Activated naive CD4-positive, alpha-beta T cell treated with anti-CD3 and anti-CD28 coated beads, Interleukin-2, amount 50 U/mL, for 24 hours (primary cell): Measurements from ENCODE around the gene CCNJL.

Experiments
- H3K27ac Mint-ChIP-seq: one replicate; pipeline ENCODE4 v1.8.0; 2021; ENCODE audit warnings: mild to moderate bottlenecking, mixed read lengths
- H3K27me3 Mint-ChIP-seq: one replicate; pipeline ENCODE4 v1.8.0; 2021; ENCODE audit warnings: mixed read lengths
- H3K36me3 Mint-ChIP-seq: one replicate; pipeline ENCODE4 v1.8.0; 2021; ENCODE audit warnings: mixed read lengths
- H3K4me1 Mint-ChIP-seq: one replicate; pipeline ENCODE4 v1.8.0; 2021; ENCODE audit warnings: mixed read lengths
- H3K4me3 Mint-ChIP-seq: one replicate; pipeline ENCODE4 v1.8.0; 2021; ENCODE audit warnings: mild to moderate bottlenecking, mixed read lengths
- H3K9me3 Mint-ChIP-seq: one replicate; pipeline ENCODE4 v1.8.0; 2021; ENCODE audit warnings: mixed read lengths

CCNJL gene

DNA sequence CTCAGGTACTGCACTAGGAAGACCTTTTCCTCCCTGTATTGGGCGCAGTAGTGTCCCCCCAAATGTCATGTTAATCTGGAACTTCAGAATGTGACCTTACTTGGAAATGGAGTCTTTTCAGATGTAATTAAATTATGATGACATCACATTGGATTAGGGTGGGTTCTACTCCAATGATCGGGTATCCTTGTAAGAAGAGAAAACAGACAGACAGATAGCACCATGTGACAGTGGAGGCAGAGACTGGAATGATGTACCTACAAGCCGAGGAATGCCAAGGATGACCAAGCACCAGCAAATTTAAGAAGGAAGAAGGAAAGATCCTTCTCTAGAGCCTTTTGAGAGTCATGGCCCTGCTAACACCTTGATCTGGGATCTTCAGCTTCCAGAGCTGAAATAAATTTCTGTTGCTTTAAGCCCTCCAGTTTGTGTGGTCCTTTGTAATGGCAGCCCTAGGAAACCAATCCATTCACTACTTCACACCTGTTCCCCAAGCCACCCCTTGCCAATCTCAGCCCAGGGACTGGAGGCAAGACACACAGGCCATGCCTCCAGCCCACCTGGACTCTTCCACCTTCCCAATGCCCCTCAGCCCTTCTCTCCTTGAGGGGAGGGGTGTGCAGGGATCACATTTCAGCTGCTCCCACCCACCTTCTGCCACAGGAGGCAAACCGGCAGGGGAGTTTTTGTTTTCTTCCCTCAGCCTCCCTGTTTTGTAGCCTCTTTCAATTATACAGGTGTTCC, 1.6 kb downstream of the CCNJL start:
- peaks cover 33% of the 10 kb centered on the region for H3K27me3 Mint-ChIP-seq
- no peaks in the 10 kb centered on the region for H3K9me3 Mint-ChIP-seq
- no peaks in the 10 kb centered on the region for H3K36me3 Mint-ChIP-seq
- no peak overlapping the region for H3K4me3 Mint-ChIP-seq
- no peak overlapping the region for H3K27ac Mint-ChIP-seq
- H3K4me1 Mint-ChIP-seq = peaks cover 13% of the 10 kb centered on the region

- Mint-ChIP-seq H3K4me1 (peaks cover 13% of the 10 kb centered on the region), H3K27me3 (peaks cover 32% of the 10 kb centered on the region), H3K9me3 (no peaks in the 10 kb centered on the region), H3K36me3 (no peaks in the 10 kb centered on the region), H3K4me3 (no peak overlapping the region), H3K27ac (no peak overlapping the region)
These were observed 2.2 kb downstream of the CCNJL start for GRCh38 chr5:160310140-160310539.

DNA sequence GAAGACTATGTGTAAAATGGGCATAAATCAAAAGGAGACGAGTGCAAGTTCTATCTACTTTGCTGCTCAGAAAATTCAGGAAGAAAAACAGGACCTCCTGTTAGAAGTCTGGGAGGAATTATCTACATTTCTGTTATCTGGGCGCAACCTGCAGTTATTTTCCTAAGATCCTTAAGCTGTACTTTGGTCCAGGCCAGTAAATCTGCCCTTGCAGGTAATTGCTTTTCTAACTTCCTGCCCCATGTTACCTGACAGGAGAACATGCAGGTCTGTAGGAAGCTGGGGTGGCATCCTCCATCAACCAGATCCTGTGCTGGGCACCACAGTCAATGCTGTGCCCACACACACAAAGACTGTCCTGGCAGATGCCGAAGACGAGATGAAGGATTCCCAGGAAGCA, 5.7 kb downstream of the CCNJL start:
- Mint-ChIP-seq H3K36me3 (no peaks in the 10 kb centered on the region), H3K4me1 (peaks cover 7% of the 10 kb centered on the region), H3K27ac (no peak overlapping the region), H3K27me3 (peaks cover 20% of the 10 kb centered on the region), H3K4me3 (no peak overlapping the region), H3K9me3 (no peaks in the 10 kb centered on the region)

GRCh38 chr5:160305319-160305718, 7.0 kb downstream of the CCNJL start:
- no peak overlapping the region for H3K27ac Mint-ChIP-seq
- H3K9me3 Mint-ChIP-seq = no peaks in the 10 kb centered on the region
- no peak overlapping the region for H3K4me3 Mint-ChIP-seq
- no peaks in the 10 kb centered on the region for H3K4me1 Mint-ChIP-seq
- H3K36me3 Mint-ChIP-seq = no peaks in the 10 kb centered on the region
- H3K27me3 Mint-ChIP-seq = peaks cover 11% of the 10 kb centered on the region

DNA sequence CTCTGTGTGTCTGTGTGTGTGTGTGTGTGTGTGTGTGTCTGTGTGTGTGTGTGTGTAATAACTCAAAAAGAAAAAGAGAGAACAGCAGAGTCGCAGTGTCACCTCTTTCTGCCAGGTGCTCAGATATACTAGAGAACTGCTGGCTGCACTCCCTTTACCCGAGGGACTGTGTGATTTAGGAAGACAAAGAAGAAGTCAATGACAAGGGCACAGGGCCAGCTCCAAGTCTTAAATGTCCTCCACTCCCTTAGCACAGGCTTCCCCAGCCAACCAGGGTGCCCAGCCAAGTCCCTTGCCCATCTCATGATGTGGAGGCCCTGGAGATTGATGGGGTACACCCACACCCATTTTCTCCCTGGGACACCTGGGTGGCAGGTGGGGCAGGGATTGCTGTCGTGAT, 8.7 kb downstream of the CCNJL start:
- no peak overlapping the region for H3K4me3 Mint-ChIP-seq
- H3K27ac Mint-ChIP-seq = no peak overlapping the region
- H3K36me3 Mint-ChIP-seq = no peaks in the 10 kb centered on the region
- H3K9me3 Mint-ChIP-seq = no peaks in the 10 kb centered on the region
- H3K4me1 Mint-ChIP-seq = no peaks in the 10 kb centered on the region
- H3K27me3 Mint-ChIP-seq = peaks cover 4% of the 10 kb centered on the region

DNA sequence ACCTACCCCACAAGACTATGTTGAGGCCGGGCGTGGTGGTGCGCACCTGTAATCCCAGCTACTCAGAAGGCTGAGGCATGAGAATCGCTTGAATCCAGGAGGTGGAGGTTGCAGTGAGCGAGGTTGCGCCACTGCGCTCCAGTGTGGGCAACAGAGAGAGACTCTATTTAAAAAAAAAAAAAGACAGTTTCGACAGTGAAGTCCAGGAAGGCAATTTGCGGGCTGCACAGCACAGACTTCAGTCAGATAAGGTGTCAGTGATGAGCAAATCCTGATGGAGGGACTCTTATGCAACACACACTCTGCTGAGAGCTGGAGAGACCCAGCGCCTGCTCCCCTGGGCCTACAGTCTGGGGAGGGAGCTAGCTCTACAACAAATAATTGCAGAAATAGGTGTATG, 14.2 kb downstream of the CCNJL start:
- Mint-ChIP-seq H3K27ac (no peak overlapping the region), H3K9me3 (no peaks in the 10 kb centered on the region), H3K4me3 (no peak overlapping the region), H3K27me3 (peaks cover 2% of the 10 kb centered on the region), H3K4me1 (no peaks in the 10 kb centered on the region), H3K36me3 (no peaks in the 10 kb centered on the region)

DNA sequence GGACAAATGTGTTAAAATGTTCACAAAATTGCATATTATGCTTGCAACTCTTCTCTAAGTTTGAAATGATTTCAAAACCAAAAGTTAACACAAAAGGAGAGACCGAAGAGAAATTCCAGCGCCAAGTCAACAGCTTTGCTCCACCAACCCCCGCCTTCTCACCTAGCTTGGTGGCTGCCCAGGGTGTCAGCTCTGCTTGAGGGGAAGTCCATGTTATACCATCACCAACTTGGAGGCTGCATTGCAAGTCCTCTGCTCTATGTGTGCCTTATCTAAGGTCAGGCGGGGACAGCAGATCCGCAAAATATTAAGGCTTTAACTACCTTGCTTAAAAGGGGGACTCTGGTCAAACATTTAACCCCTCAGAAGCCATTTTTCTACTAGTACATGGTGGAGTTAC, 14.6 kb downstream of the CCNJL start:
- H3K36me3 Mint-ChIP-seq = no peaks in the 10 kb centered on the region
- no peak overlapping the region for H3K27ac Mint-ChIP-seq
- no peaks in the 10 kb centered on the region for H3K4me1 Mint-ChIP-seq
- H3K27me3 Mint-ChIP-seq = peaks cover under 1% of the 10 kb centered on the region
- no peaks in the 10 kb centered on the region for H3K9me3 Mint-ChIP-seq
- H3K4me3 Mint-ChIP-seq = no peak overlapping the region

DNA sequence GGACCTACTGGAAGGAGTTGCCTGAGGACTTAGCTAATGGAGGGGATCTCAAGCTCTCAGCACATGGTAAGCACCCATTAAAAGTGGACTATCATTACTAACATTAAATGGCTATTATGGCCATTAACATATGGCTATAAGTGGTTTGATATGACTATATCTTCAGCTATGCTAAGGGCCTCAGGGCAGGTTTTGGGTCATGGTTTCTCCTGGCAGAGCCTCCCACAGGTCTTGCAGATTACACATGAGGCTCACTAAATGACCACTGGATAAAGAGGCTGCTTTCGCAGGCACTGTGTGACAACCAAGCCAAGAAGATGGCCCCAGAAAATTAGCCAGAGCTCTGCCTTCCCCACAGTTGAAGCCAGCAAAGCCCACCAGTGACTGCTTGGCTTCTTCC, 15.4 kb downstream of the CCNJL start:
- H3K4me1 Mint-ChIP-seq = no peaks in the 10 kb centered on the region
- H3K27me3 Mint-ChIP-seq = no peaks in the 10 kb centered on the region
- H3K4me3 Mint-ChIP-seq = no peak overlapping the region
- no peaks in the 10 kb centered on the region for H3K36me3 Mint-ChIP-seq
- no peaks in the 10 kb centered on the region for H3K9me3 Mint-ChIP-seq
- no peak overlapping the region for H3K27ac Mint-ChIP-seq

DNA sequence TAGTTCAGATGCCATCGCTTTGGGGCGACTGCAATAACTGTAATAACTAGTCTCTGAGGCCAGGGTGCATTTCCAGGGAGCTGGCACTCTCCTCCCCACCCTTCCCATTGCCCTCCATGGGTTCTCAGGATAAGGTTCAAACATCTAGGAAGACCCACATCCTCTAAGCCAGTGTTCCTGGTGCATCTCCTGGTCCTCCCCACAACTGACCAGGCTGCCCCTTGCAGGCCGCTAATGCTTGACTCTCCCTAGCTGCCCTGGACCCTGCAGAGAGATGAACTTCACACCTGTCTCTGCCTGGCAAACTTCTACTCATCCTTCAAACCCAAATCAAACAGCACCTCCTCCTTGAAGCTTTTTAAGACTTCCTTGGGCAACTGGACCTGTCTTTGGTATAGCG, 15.9 kb downstream of the CCNJL start:
- Mint-ChIP-seq H3K36me3 (no peaks in the 10 kb centered on the region), H3K4me1 (no peaks in the 10 kb centered on the region), H3K27me3 (no peaks in the 10 kb centered on the region), H3K27ac (no peak overlapping the region), H3K4me3 (no peak overlapping the region), H3K9me3 (no peaks in the 10 kb centered on the region)

GRCh38 chr5:160293901-160294561, 18.3 kb downstream of the CCNJL start:
- H3K27ac Mint-ChIP-seq = no peak overlapping the region
- no peaks in the 10 kb centered on the region for H3K27me3 Mint-ChIP-seq
- H3K4me3 Mint-ChIP-seq = no peak overlapping the region
- no peaks in the 10 kb centered on the region for H3K9me3 Mint-ChIP-seq
- H3K4me1 Mint-ChIP-seq = no peaks in the 10 kb centered on the region
- H3K36me3 Mint-ChIP-seq = no peaks in the 10 kb centered on the region

GRCh38 chr5:160293386-160293785, 19.0 kb downstream of the CCNJL start:
- Mint-ChIP-seq H3K9me3 (no peaks in the 10 kb centered on the region), H3K27ac (no peak overlapping the region), H3K36me3 (no peaks in the 10 kb centered on the region), H3K4me1 (no peaks in the 10 kb centered on the region), H3K4me3 (no peak overlapping the region), H3K27me3 (no peaks in the 10 kb centered on the region)

GRCh38 chr5:160291467-160291866, 20.9 kb downstream of the CCNJL start:
- Mint-ChIP-seq H3K9me3 (no peaks in the 10 kb centered on the region), H3K4me1 (no peaks in the 10 kb centered on the region), H3K4me3 (no peak overlapping the region), H3K36me3 (no peaks in the 10 kb centered on the region), H3K27me3 (no peaks in the 10 kb centered on the region), H3K27ac (no peak overlapping the region)

DNA sequence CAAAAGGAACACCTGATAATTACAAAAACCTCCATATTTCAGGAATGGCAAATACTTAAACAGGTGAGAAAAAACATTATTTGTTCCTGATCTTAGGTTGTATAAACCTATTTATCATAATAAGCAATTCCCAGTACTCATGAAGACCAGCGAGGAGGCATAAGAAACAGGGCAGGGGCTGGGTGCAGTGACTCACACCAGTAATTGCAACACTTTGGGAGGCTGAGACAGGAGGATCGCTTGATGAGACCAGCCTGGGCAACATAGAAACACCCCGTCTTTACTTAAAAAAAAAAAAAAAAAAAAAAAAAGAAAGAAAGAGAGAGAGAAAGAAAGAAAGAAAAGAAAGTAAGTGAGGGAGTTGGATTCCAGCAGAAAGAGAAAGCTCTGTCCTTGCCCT, 21.6 kb downstream of the CCNJL start:
- Mint-ChIP-seq H3K36me3 (no peaks in the 10 kb centered on the region), H3K4me1 (no peaks in the 10 kb centered on the region), H3K4me3 (no peak overlapping the region), H3K27ac (no peak overlapping the region), H3K9me3 (no peaks in the 10 kb centered on the region), H3K27me3 (no peaks in the 10 kb centered on the region)

- peaks cover 2% of the 10 kb centered on the region for H3K27me3 Mint-ChIP-seq
- H3K27ac Mint-ChIP-seq = no peak overlapping the region
- H3K9me3 Mint-ChIP-seq = no peaks in the 10 kb centered on the region
- H3K4me3 Mint-ChIP-seq = no peak overlapping the region
- no peaks in the 10 kb centered on the region for H3K4me1 Mint-ChIP-seq
- H3K36me3 Mint-ChIP-seq = no peaks in the 10 kb centered on the region
These were observed 22.6 kb downstream of the CCNJL start for GRCh38 chr5:160289721-160290120.

- Mint-ChIP-seq H3K27me3 (peaks cover 2% of the 10 kb centered on the region), H3K4me1 (no peaks in the 10 kb centered on the region), H3K36me3 (no peaks in the 10 kb centered on the region), H3K27ac (no peak overlapping the region), H3K4me3 (no peak overlapping the region), H3K9me3 (no peaks in the 10 kb centered on the region)
These were observed 23.1 kb downstream of the CCNJL start for GRCh38 chr5:160289356-160289651.

DNA sequence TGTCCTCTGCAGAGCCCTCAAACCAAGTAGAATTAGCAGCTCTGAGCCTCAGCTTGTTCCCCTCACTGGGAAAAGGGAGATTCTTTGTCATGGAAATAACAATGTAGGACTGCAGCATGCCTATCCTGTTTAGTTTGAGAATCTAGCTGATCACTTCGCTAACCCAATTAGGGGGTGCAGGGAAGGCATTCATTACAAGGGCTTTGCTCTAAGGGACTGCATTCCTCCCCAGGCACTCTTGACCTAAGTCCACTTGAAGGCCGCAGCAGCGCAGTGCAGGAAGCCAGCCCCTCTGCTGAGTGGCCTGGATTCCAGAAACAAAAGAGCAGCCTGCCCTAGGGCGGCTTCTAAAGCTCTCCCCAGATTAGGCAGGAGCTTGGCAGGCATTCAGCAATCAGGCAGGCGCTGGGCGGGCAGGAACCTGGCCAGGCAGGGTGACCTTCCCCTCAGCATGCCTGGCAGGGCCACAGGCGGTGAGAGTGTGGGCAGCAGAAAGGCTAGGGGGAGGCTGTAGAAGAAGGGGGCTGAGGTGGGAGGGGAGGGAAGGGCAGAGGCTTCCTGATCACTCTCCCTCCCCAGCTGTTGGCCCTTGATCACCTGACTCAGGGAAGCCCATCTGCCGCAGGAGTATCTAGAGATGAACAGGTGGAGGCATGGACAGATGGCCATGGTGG, 24.8 kb downstream of the CCNJL start:
- no peaks in the 10 kb centered on the region for H3K9me3 Mint-ChIP-seq
- no peak overlapping the region for H3K4me3 Mint-ChIP-seq
- H3K27ac Mint-ChIP-seq = no peak overlapping the region
- H3K36me3 Mint-ChIP-seq = no peaks in the 10 kb centered on the region
- no peaks in the 10 kb centered on the region for H3K4me1 Mint-ChIP-seq
- H3K27me3 Mint-ChIP-seq = peaks cover 4% of the 10 kb centered on the region
